ENCODE results near the gene SESTD1.

GRCh38 chr2:179302764-179303571 lies 38.3 kb upstream of the SESTD1 start:
- no peak for TF ChIP-seq CTCF (IDR thresholded peaks at IDR 0.05)
- no peak for TF ChIP-seq EP300 (IDR thresholded peaks at IDR 0.05)
